Endothelial cell of umbilical vein (primary cell): ENCODE data around the gene MEOX1. TPM values are rescaled to one million over a fixed set of nuclear protein-coding genes. Genes with fewer than 3 reads are reported as not detected.

Source experiments
- BruUV-seq: library from RNA; stranded (reverse); fragments of 400-500 nt; replicated peaks from 2 replicates; lab custom pipeline; 2021; lab: Mats Ljungman, UMichigan
- CTCF ChIA-PET: fragments of 300-600, 350-600 bp; sonication (Branson Sonifier 250); formaldehyde crosslinking; loops from one replicate; lab custom pipeline; 2021; ENCODE audit warnings: antibody characterized with exemption, inconsistent platforms; lab: Charles Lee
- POLR2A ChIA-PET: fragments of 300-600, 350-600 bp; sonication (Branson Sonifier 250); formaldehyde crosslinking; loops from one replicate; lab custom pipeline; 2021; ENCODE audit warnings: antibody characterized with exemption, inconsistent platforms; lab: Charles Lee
- DNase-seq: peaks from one replicate; pipeline ENCODE4 v3.0.0-alpha.2; 2011; ENCODE audit warnings: low read depth, low spot score
- FAIRE-seq: peaks from 2 replicates; lab custom pipeline; 2011; peaks lifted over from hg19 to GRCh38; lab: Jason Lieb, UNC
- H2AFZ ChIP-seq: 2 replicates; pipeline ENCODE4 v1.6.0; 2012; ENCODE audit warnings: low read depth, low read length, control low read depth, inconsistent platforms
- H3K27ac ChIP-seq: 2 replicates; pipeline ENCODE4 v1.5.1; 2011; ENCODE audit warnings: low read depth, mild to moderate bottlenecking, control low read depth, low read length, moderate library complexity; ENCODE audit not compliant: insufficient read depth
- H3K27me3 ChIP-seq, 2 experiments: 2 replicates each; pipeline versions ENCODE4 v1.6.0 to v1.6.1; 2011; ENCODE audit warnings: low read length in 2 of 2, mixed read lengths in 1 of 2; ENCODE audit not compliant: control insufficient read depth in 2 of 2, insufficient read depth in 2 of 2
- H3K36me3 ChIP-seq, 2 experiments: 2 replicates in 1 of 2; 3 replicates in 1 of 2; pipeline ENCODE4 v1.5.1; 2011; ENCODE audit warnings: low read length in 2 of 2, mild to moderate bottlenecking in 1 of 2, moderate library complexity in 1 of 2; ENCODE audit not compliant: control insufficient read depth in 2 of 2, insufficient read depth in 2 of 2; ENCODE audit errors: extremely low read depth in 1 of 2
- H3K4me1 ChIP-seq: 3 replicates; pipeline ENCODE4 v1.5.1; 2011; ENCODE audit warnings: mild to moderate bottlenecking, low read length; ENCODE audit not compliant: control insufficient read depth, insufficient read depth; ENCODE audit errors: extremely low read depth
- H3K4me2 ChIP-seq: 2 replicates; pipeline ENCODE4 v1.6.1; 2011; ENCODE audit warnings: low read length, control low read depth, mixed read lengths; ENCODE audit not compliant: insufficient read depth
- H3K4me3 ChIP-seq, 3 experiments: fragments of 200-600 bp in 1 of 3; sonication (generic), shearing (Covaris generic) in 1 of 3; replicated peaks in 1 of 3; 2 replicates each; pipeline ENCODE4 v1.5.1; 2011 to 2016; ENCODE audit warnings: control low read depth in 3 of 3, low read length in 3 of 3, mild to moderate bottlenecking in 2 of 3, inconsistent platforms in 1 of 3, low read depth in 1 of 3, moderate library complexity in 1 of 3; ENCODE audit not compliant: insufficient read depth in 1 of 3
- H3K79me2 ChIP-seq: 2 replicates; pipeline ENCODE4 v1.6.0; 2012; ENCODE audit warnings: low read length, inconsistent platforms; ENCODE audit not compliant: control insufficient read depth, insufficient read depth
- H3K9ac ChIP-seq: replicated peaks from 2 replicates; pipeline ENCODE3; 2011; ENCODE audit warnings: low read length, control low read depth; ENCODE audit not compliant: insufficient read depth; ENCODE audit errors: extremely low read depth
- H3K9me1 ChIP-seq: replicated peaks from 3 replicates; pipeline ENCODE4 v1.6.0; 2011; ENCODE audit warnings: mild to moderate bottlenecking, low read length; ENCODE audit not compliant: control insufficient read depth, insufficient read depth; ENCODE audit errors: extremely low read depth
- H3K9me3 ChIP-seq: replicated peaks from 2 replicates; pipeline ENCODE4 v1.5.1; 2012; ENCODE audit warnings: low read length, inconsistent platforms; ENCODE audit not compliant: control insufficient read depth, insufficient read depth
- H4K20me1 ChIP-seq: replicated peaks from 2 replicates; pipeline ENCODE3; 2011; ENCODE audit warnings: mild to moderate bottlenecking, low read length; ENCODE audit not compliant: control insufficient read depth, insufficient read depth; ENCODE audit errors: extremely low read depth
- CTCF ChIP-seq, 2 donors: IDR thresholded peaks; 1 replicate in 1 of 2; 2 replicates in 1 of 2; pipeline ENCODE4 v1.5.1; 2011; ENCODE audit warnings: low read length in 2 of 2, mild to moderate bottlenecking in 2 of 2, moderate library complexity in 2 of 2, control low read depth in 1 of 2, inconsistent platforms in 1 of 2, low read depth in 1 of 2; ENCODE audit not compliant: insufficient read depth in 1 of 2; ENCODE audit errors: extremely low read depth in 1 of 2
- EZH2 ChIP-seq: IDR thresholded peaks from 2 replicates; pipeline ENCODE4 v1.6.1; 2012; ENCODE audit warnings: borderline replicate concordance, low read depth, mild to moderate bottlenecking, moderate library complexity, low read length, inconsistent platforms; ENCODE audit not compliant: severe bottlenecking
- FOS ChIP-seq: IDR thresholded peaks from 2 replicates; pipeline ENCODE4 v1.6.1; 2011; ENCODE audit warnings: mild to moderate bottlenecking, low read length, moderate library complexity, borderline replicate concordance; ENCODE audit not compliant: insufficient read depth
- GATA2 ChIP-seq: IDR thresholded peaks from 2 replicates; pipeline ENCODE4 v1.7.0; 2011; ENCODE audit warnings: low read depth, mild to moderate bottlenecking, moderate library complexity, mixed read lengths, low read length; ENCODE audit not compliant: insufficient read length, insufficient read depth
- JUN ChIP-seq: IDR thresholded peaks from 2 replicates; pipeline ENCODE4 v1.6.1; 2011; ENCODE audit warnings: borderline replicate concordance, low read depth; ENCODE audit not compliant: insufficient read length, insufficient read depth
- MYC ChIP-seq: IDR thresholded peaks from one replicate; pipeline ENCODE4 v1.6.1; 2011; ENCODE audit warnings: mild to moderate bottlenecking, low read depth, low read length
- POLR2A ChIP-seq: IDR thresholded peaks from 2 replicates; pipeline ENCODE4 v1.6.1; 2012; ENCODE audit warnings: low read depth, mild to moderate bottlenecking, control low read depth, low read length
- POLR2AphosphoS5 ChIP-seq: IDR thresholded peaks from 2 replicates; pipeline ENCODE4 v1.6.1; 2012; ENCODE audit warnings: low read depth, mild to moderate bottlenecking, control low read depth, low read length, moderate library complexity; ENCODE audit not compliant: insufficient read depth
- dilution Hi-C: fragments of 300-500 bp; cut with MboI; formaldehyde crosslinking; loops from one replicate; pipeline ENCODE4 v1.15.0; 2019; ENCODE audit warnings: low sequenced_read_pairs; ENCODE audit not compliant: extremely low pct_ligation_motif_present
- intact Hi-C: fragments of 100-400 bp; cut with micrococcal nuclease; formaldehyde crosslinking; loops from one replicate; pipeline ENCODE4 v1.10.0; 2022
- polyA plus RNA-seq, 4 experiments: library from polyadenylated mRNA; depleted of rRNA in 3 of 4; stranded (reverse) in 3 of 4; unstranded in 1 of 4; fragments of >200 nt; gene quantifications; 2 replicates each; pipeline versions ENCODE4 v1.2.1 to v1.2.3, GENCODE V29; 2011 to 2012; ENCODE audit warnings: missing spikeins in 1 of 4
- total RNA-seq: library from RNA; stranded (reverse); gene quantifications from 2 replicates; pipeline ENCODE4 v1.2.3, GENCODE V29; 2021
- TF ChIP-seq, protein P1 (sequence below): IDR thresholded peaks from 2 replicates; pipeline ENCODE4 v1.6.1; 2011; ENCODE audit not compliant: insufficient read depth, insufficient read length

MEOX1 gene
- total and polyA plus RNA-seq, 2 donors (not counting 3 experiments of a cell fraction or from before 2014, with no cell fraction given), result 0.06 TPM; not detected in 1

GRCh38 chr17:43599046-43599395 is 62.7 kb downstream of the MEOX1 start:
- Histone ChIP-seq H3K9me3 (no peaks in the 10 kb centered on the region), H3K36me3 (no peaks in the 10 kb centered on the region), H3K79me2 (no peaks in the 10 kb centered on the region), H3K27me3 (no peaks in the 10 kb centered on the region), H3K9me1 (no peaks in the 10 kb centered on the region), H3K4me1 (no peaks in the 10 kb centered on the region), H2AFZ (no peak overlapping the region), H3K27ac (no peak overlapping the region), H3K9ac (no peak overlapping the region), H4K20me1 (no peaks in the 10 kb centered on the region), H3K4me2 (no peak overlapping the region), H3K4me3 (no peak overlapping the region)
- FAIRE-seq, result no peak
- TF ChIP-seq MYC, result no peak
- TF ChIP-seq CTCF (IDR thresholded peaks at IDR 0.05; ENCODE audit: extremely low read depth in 1 of 2, insufficient read depth in 1 of 2, low read depth in 1 of 2, low read length in 2 of 2), result no peak
- TF ChIP-seq GATA2, result no peak
- no peak for TF ChIP-seq POLR2AphosphoS5
- no peak for TF ChIP-seq FOS
- TF ChIP-seq EZH2, result no peak
- TF ChIP-seq POLR2A, result no peak
- TF ChIP-seq, protein P1, sequence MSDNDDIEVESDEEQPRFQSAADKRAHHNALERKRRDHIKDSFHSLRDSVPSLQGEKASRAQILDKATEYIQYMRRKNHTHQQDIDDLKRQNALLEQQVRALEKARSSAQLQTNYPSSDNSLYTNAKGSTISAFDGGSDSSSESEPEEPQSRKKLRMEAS, result no peak
- TF ChIP-seq JUN, result no peak
- ChIA-PET POLR2A (no interaction called here), CTCF (interaction anchor here (1.8 kb wide), 1 partner anchor 66 kb away, joined by 4 read pairs; no protein-coding TSS in a partner anchor)
- dilution Hi-C loops (no loop called here), intact Hi-C loops (no loop called here)
- DNase-seq, result no peak
- no TSS peak for BruUV-seq
